HG03097 (cell line): ENCODE results near the gene OSBPL8.

Source experiments
- ATAC-seq: cut with Tn5 transposase; IDR thresholded peaks from one replicate; pipeline ENCODE4 v1.9.1; 2021; ENCODE audit not compliant: unreplicated experiment, low FRiP score

The OSBPL8 gene

DNA sequence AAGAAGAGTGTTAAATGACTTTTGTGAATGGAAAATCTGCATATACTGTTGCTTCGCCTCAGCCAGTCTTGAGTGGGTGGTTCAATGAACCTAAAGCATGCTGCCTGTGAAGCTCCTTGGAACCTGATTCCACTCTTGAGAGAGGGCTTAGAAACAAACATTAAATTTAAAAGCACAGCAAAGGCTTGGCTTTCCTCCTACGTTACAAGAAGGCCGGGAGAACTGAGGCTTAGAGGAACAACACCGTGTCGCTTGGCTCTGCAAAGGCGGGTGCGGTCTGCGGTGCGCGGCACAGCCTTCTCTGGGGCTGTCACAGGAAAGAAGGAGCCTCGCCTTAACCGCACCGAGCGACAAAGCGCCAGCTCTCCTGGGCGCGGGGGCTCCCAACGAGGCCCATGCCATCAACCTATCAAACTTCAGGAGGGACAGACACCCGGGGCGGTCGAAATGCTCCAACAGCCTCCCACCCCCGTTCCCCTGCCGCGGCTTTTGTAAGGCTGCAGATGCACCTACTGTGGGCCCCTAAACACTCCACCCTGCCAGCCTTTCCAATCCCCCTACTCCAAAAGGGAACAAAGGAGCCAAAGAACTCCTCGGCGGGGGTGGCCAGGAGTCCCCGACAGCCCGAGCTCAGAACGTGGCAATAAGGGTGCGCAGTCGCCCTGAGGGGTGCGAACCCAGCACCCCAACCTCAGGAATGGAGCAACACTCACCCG is 729 bp downstream of the OSBPL8 start:
- ATAC-seq = peak; percentile 52

DNA sequence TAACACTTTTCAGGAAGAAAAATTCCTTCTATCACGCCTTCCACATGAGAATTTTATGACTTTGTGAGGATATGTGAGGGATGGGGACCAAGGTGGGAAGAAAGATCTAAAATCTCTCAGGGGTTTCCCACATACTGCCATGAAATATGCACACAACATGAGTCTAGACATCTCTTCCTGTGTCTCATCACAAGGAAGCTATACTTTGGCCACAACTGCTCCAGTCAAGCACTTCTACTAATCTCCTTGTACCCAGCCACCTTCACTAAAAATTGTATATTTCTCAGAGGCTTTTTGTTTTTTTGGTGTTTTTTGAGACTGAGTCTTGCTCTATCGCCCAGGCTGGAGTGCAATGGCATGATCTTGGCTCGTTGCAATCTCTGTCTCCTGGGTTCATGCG is 3.2 kb downstream of the OSBPL8 start:
- no peak for ATAC-seq

DNA sequence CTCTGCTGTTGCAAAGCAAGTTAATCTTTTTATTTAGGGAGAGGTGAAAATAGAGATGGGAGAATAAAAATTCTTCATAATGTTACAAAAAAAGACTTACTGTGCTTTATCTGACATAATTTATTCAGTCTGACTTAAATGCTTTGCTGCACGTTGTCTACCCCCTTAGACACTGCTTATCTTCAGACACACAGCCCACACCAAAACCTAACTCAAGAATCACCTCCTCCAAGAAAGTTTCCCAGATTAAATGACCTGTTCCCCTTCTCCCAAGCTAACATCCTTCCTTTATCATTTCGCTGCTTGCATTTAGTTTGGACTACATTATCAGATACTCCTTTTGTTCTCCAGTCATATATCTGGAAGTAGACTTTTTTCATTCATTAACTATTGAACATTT is 3.8 kb downstream of the OSBPL8 start:
- no peak for ATAC-seq

DNA sequence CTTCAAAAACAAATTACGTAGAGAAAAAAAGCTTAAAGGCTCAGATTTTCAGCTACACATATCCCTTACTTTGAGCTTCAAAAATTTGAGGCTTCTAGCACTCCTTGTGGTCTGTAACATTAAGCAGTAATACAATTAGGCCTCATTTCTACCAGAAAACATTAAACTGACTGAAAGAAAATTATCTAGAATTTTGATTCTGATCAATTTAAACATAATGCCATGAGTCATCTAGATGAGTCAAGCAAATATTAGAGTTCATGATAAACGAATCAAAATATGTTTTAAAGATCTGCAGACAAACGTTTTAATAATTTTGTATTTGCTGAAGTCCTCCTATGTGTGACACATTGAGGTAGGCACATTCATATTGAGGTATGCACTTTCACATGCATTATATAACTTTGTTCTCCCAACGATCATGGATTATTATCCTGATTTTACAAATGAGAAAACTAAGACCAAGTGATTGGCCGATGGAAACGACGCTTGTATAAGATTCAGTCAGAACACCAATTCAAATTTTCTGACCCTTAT is 4.3 kb downstream of the OSBPL8 start:
- ATAC-seq = no peak

- ATAC-seq = no peak
Observed at GRCh38 chr12:76554405-76555230, 5.0 kb downstream of the OSBPL8 start.

GRCh38 chr12:76552343-76552938 is 7.1 kb downstream of the OSBPL8 start:
- no peak for ATAC-seq

DNA sequence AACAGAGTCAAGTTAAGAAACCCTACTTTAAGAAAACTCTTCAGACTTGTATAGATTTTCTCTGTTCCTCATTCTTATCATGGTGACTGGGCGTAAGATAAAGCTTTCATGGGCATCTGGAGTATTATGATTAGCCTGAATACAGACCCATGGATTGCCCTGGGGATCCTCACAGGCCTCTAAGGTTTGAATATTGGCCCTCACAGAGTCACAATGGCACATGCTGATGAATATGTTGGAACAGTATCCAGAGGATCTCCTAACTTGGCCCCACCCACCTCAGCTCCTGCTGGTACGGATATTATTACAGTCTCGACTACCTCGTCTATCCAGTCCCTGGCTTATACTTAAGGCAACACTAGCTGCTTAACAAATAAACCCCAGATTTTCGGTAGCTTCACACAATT is 8.1 kb downstream of the OSBPL8 start:
- ATAC-seq = no peak

DNA sequence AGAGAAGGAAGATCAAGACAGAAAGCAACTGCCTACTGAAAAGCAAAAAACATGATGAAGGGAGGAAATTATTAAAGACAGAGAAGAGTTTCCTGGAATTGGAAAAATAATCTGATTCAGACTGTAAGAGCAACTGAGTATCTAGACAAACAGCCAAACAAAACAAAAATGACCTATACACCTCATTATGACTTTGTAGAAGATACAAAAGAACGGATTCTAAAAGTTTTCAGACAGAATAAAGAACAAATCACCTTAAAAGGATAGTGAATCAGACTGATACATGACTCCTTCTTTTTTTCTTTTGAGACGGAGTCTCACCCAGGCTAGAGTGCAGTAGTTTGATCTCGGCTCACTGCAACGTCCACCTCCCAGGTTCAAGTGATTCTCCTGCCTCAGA is 10.4 kb downstream of the OSBPL8 start:
- no peak for ATAC-seq

DNA sequence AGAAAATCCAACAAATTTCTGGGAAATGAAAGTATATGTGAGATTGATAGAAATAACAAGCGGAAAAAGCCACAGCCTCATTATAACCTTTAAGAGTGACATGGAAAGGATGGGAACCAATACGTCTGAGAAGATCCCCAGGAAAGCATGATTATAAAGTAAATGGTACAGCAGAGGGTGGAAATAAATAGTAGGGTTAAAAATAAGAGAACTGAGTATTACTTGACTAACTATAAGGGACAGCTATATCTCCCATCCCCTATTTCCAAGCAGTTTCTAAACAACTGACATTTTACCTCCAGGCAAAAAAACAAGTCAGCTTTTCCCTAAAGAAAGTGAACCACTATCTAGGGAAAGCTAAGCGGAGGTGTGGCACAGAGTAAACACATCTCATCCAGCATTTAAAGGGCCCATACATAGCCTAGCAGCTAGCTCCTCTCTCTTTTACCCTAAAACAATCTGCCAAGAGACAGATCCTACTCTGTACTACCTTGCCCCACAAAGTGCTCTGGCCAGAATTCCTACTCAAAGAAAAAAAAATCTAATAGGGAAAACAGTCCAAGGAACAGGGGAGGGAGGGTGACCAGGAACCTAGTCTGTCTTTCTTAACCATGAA is 11.2 kb downstream of the OSBPL8 start:
- no peak for ATAC-seq

DNA sequence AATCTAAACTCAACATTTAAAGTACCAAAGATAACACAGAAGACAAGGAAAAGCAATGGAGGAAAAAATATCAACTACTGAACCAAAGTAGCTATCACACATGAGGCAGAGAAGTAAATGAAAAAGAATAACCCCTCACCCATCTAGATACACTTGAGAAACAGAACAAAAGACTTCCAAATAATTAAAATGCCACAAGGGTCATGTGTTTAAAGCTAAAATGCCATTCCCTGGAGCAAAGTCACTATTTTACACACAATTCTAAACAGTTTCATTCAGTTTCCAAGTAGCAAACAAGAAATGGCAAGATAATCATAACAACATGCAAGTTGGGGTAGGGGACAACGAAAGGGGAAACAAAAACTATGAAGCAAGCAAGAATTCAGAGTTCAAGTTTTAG is 12.0 kb downstream of the OSBPL8 start:
- ATAC-seq = no peak

GRCh38 chr12:76546889-76547288 is 12.7 kb downstream of the OSBPL8 start:
- ATAC-seq = no peak

DNA sequence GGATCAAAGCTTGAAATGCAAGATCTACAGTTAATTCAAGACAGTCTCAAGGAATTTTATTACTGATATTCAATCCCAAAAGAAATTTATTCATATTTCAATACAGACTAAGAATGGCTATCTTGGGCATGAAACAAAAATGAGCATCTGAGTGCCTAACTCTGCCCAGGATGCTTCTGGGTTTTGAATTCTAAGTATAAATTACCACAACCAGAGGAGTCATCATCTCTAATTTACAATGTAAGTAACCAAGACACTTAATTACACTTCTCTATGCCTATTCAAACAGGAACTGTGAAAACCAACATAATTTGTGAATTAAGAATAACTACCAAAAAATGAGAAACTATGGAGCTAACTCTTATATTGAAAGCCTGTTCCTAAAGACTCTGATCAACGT is 14.1 kb downstream of the OSBPL8 start:
- no peak for ATAC-seq

- no peak for ATAC-seq
Observed at GRCh38 chr12:76544601-76545261, 14.8 kb downstream of the OSBPL8 start.

GRCh38 chr12:76543813-76544347 is 15.7 kb downstream of the OSBPL8 start:
- no peak for ATAC-seq

DNA sequence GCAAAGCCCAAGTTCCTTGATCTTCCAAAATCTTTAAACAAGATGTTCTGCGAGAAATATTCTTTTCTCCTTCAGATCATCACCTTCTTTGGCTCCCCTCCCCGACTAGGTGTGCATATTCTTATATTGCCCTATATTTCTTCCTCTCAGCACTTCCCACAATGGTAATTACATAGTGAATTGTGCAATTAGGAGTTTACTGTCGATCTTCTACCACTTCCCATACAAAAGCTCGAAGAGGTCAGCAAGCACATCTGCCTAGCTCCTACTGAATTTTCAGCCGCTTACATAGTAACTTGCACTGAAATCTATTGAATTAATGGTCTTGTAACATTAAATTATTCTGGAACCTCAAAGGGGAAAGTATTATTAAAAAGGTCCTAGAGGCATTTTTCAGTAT is 16.7 kb downstream of the OSBPL8 start:
- no peak for ATAC-seq

GRCh38 chr12:76539727-76540126 is 19.8 kb downstream of the OSBPL8 start:
- no peak for ATAC-seq

DNA sequence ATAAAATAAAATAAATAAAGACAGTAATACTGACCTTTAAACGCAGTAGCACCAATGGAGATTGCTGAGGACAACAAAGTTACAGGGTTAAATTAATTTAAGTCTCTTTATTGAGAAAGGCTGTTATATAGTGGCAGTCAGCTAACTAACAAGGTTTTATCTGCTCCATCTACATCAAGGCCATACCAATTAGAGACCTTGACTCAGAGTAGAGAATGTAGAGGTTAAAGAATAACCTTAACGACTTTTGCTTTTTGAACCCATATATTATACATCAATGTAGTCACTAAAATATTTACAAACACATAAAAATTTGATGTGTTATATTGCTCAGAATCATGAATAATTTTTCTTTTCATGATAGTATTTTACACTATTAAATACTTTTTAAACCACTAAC is 21.6 kb downstream of the OSBPL8 start:
- no peak for ATAC-seq

GRCh38 chr12:76536546-76536945 is 23.0 kb downstream of the OSBPL8 start:
- no peak for ATAC-seq

GRCh38 chr12:76535170-76535569 is 24.4 kb downstream of the OSBPL8 start:
- ATAC-seq = no peak

DNA sequence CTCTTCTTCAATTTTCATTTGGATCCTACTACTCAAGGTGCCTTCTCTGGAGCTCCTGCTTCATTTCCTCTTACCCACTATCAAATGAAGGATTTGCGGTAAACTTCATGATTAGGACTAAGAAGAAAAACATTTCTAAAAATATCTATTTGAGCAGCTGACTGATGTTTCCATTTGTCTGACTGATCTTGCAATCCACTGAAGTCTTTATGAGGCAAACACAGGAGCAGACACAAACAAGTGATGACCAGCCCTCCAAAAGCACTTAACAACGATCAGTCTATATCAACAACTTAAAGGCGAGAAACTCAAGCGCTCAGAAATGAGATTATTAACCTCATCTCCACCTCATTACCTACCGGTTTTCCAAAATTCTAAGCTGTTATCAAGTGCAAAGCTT is 26.2 kb downstream of the OSBPL8 start:
- no peak for ATAC-seq
